Neural cell (in vitro differentiated cells): Measurements from ENCODE around the gene CYP4A22.
"Not testable (repeated sequence)": the region's sequence is repeated elsewhere in the genome, so short reads cannot be mapped to it uniquely, and the experiment has no call there.

Source experiments
- EZH2 ChIP-seq: fragments of 200-600, 300-800 bp; shearing (Covaris generic), sonication (generic); IDR thresholded peaks from 2 replicates; pipeline ENCODE4 v1.6.1; 2014; ENCODE audit warnings: antibody characterized with exemption, low read length, borderline replicate concordance, mild to moderate bottlenecking; ENCODE audit not compliant: insufficient read depth, poor library complexity, severe bottlenecking
- MXI1 ChIP-seq: fragments of 450-650 bp; conservative IDR thresholded peaks from 2 replicates; pipeline ENCODE4 v1.6.1; 2014; ENCODE audit warnings: antibody characterized with exemption, mild to moderate bottlenecking; ENCODE audit not compliant: poor library complexity, severe bottlenecking
- POLR2AphosphoS5 ChIP-seq: IDR thresholded peaks from 2 replicates; pipeline ENCODE4 v1.6.1; 2012
- RAD21 ChIP-seq: fragments of 450-650 bp; conservative IDR thresholded peaks from 2 replicates; pipeline ENCODE4 v1.6.1; 2014; ENCODE audit warnings: antibody characterized with exemption, mild to moderate bottlenecking, moderate library complexity
- TAF1 ChIP-seq: IDR thresholded peaks from 2 replicates; pipeline ENCODE4 v1.6.1; 2012; ENCODE audit warnings: low read depth
- TF ChIP-seq, protein P1 (sequence below): fragments of 450-650 bp; IDR thresholded peaks from 2 replicates; pipeline ENCODE4 v1.5.1; 2014; ENCODE audit warnings: antibody characterized with exemption, mild to moderate bottlenecking, moderate library complexity; ENCODE audit not compliant: poor library complexity, severe bottlenecking
- TF ChIP-seq, protein P2 (sequence below): IDR thresholded peaks from 2 replicates; pipeline ENCODE4 v1.6.1; 2012; ENCODE audit warnings: borderline replicate concordance

- TF ChIP-seq, protein P1, sequence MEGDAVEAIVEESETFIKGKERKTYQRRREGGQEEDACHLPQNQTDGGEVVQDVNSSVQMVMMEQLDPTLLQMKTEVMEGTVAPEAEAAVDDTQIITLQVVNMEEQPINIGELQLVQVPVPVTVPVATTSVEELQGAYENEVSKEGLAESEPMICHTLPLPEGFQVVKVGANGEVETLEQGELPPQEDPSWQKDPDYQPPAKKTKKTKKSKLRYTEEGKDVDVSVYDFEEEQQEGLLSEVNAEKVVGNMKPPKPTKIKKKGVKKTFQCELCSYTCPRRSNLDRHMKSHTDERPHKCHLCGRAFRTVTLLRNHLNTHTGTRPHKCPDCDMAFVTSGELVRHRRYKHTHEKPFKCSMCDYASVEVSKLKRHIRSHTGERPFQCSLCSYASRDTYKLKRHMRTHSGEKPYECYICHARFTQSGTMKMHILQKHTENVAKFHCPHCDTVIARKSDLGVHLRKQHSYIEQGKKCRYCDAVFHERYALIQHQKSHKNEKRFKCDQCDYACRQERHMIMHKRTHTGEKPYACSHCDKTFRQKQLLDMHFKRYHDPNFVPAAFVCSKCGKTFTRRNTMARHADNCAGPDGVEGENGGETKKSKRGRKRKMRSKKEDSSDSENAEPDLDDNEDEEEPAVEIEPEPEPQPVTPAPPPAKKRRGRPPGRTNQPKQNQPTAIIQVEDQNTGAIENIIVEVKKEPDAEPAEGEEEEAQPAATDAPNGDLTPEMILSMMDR, result not testable (repeated sequence)
- TF ChIP-seq MXI1, RAD21, TAF1, EZH2, POLR2AphosphoS5: not testable (repeated sequence)
- TF ChIP-seq, protein P2, sequence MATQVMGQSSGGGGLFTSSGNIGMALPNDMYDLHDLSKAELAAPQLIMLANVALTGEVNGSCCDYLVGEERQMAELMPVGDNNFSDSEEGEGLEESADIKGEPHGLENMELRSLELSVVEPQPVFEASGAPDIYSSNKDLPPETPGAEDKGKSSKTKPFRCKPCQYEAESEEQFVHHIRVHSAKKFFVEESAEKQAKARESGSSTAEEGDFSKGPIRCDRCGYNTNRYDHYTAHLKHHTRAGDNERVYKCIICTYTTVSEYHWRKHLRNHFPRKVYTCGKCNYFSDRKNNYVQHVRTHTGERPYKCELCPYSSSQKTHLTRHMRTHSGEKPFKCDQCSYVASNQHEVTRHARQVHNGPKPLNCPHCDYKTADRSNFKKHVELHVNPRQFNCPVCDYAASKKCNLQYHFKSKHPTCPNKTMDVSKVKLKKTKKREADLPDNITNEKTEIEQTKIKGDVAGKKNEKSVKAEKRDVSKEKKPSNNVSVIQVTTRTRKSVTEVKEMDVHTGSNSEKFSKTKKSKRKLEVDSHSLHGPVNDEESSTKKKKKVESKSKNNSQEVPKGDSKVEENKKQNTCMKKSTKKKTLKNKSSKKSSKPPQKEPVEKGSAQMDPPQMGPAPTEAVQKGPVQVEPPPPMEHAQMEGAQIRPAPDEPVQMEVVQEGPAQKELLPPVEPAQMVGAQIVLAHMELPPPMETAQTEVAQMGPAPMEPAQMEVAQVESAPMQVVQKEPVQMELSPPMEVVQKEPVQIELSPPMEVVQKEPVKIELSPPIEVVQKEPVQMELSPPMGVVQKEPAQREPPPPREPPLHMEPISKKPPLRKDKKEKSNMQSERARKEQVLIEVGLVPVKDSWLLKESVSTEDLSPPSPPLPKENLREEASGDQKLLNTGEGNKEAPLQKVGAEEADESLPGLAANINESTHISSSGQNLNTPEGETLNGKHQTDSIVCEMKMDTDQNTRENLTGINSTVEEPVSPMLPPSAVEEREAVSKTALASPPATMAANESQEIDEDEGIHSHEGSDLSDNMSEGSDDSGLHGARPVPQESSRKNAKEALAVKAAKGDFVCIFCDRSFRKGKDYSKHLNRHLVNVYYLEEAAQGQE, result not testable (repeated sequence)
These were observed 9.3 kb downstream of the CYP4A22 start for GRCh38 chr1:47146495-47146894.
